ENCODE measurements around the gene BACE2.

DNA sequence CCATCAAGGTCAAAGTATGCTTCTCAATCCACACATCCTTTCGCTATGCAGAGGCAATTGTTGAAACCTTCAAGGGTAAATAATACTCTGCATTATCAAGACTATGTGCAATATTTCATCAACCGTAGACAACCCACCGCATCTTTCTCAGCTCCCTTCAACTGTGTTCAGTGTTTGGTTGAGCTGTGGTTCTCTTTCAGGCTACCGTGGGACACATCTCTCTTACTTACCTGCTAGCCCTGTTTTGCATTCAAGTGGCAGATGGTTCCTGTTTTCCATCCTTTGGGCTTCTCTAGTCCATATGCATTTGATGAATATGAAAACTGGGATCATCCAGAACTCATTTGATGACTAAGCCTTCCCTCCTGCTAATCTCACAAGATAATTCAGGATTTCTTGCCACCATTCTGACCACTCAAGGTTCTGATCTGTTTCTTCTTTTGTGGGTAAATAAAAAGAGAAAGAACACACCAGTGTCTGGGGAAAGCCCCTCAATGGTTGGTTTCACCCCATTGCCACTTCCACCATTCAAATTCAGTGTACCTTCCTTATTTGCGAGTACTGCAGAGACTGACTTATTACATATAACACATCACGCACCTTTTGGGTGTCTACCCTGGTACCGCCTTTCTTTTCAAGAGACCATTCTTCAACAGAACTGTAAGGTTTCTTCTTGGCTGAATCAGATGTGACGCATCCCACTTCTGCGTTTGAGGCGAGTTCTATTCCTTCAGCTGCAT, 61.7 kb downstream of the BACE2 start:
- TF ChIP-seq, protein P1, sequence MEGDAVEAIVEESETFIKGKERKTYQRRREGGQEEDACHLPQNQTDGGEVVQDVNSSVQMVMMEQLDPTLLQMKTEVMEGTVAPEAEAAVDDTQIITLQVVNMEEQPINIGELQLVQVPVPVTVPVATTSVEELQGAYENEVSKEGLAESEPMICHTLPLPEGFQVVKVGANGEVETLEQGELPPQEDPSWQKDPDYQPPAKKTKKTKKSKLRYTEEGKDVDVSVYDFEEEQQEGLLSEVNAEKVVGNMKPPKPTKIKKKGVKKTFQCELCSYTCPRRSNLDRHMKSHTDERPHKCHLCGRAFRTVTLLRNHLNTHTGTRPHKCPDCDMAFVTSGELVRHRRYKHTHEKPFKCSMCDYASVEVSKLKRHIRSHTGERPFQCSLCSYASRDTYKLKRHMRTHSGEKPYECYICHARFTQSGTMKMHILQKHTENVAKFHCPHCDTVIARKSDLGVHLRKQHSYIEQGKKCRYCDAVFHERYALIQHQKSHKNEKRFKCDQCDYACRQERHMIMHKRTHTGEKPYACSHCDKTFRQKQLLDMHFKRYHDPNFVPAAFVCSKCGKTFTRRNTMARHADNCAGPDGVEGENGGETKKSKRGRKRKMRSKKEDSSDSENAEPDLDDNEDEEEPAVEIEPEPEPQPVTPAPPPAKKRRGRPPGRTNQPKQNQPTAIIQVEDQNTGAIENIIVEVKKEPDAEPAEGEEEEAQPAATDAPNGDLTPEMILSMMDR (IDR thresholded peaks at IDR 0.05), result no peak
- no peak for TF ChIP-seq POLR2A (IDR thresholded peaks at IDR 0.05)
